Uterus (tissue), 4 donors: ENCODE results near the gene IFT57. TPM values are rescaled to one million over a fixed set of nuclear protein-coding genes. Genes with fewer than 3 reads are reported as not detected.

ENCODE experiments used
- DNase-seq, 2 donors: peaks; one replicate each; pipeline ENCODE4 v3.0.0-alpha.2; 2019 to 2020
- H3K27ac ChIP-seq, 2 donors: fragments of 200-600 bp; sonication (generic); 1 replicate in 1 of 2; 2 replicates in 1 of 2; pipeline ENCODE4 v1.5.1; 2016 to 2018
- H3K27me3 ChIP-seq, 2 donors: fragments of 200-600 bp; sonication (generic); one replicate each; pipeline ENCODE4 v1.5.1; 2018 to 2019; ENCODE audit warnings: control low read depth in 1 of 2
- H3K36me3 ChIP-seq, 2 donors: fragments of 200-600 bp; sonication (generic); one replicate each; pipeline ENCODE4 v1.5.1; 2019; ENCODE audit warnings: control low read depth in 1 of 2
- H3K4me1 ChIP-seq, 2 donors: fragments of 200-600 bp; sonication (generic); one replicate each; pipeline ENCODE4 v1.5.1; 2018 to 2019; ENCODE audit warnings: control low read depth in 1 of 2
- H3K4me3 ChIP-seq, 2 donors: fragments of 200-600 bp; sonication (generic); 1 replicate in 1 of 2; 2 replicates in 1 of 2; pipeline ENCODE4 v1.5.1; 2018 to 2019; ENCODE audit warnings: mild to moderate bottlenecking in 1 of 2
- H3K9me3 ChIP-seq, 2 donors: fragments of 200-600 bp; sonication (generic); one replicate each; pipeline ENCODE4 v1.5.1; 2019; ENCODE audit warnings: control low read depth in 1 of 2
- POLR2A ChIP-seq, 2 donors: fragments of 450-650 bp; IDR thresholded peaks; one replicate each; pipeline ENCODE4 v1.6.1; 2016; ENCODE audit warnings: antibody characterized with exemption in 2 of 2, mild to moderate bottlenecking in 1 of 2, moderate library complexity in 1 of 2
- intact Hi-C: fragments of 100-400 bp; cut with DNase I; formaldehyde crosslinking; loops from one replicate; pipeline ENCODE4 v1.15.1; 2023; ENCODE audit warnings: low total_unique reads
- total RNA-seq, 4 donors: library from RNA; depleted of rRNA in 3 of 4; stranded (reverse); fragments of >200 nt in 3 of 4; gene quantifications; one replicate each; pipeline versions ENCODE4 v1.1.0 to v1.2.4, GENCODE V29; 2014 to 2023
- TF ChIP-seq, protein P1 (sequence below), 4 experiments: fragments of 200-600 bp in 2 of 4; fragments of 450-650 bp in 2 of 4; sonication (generic) in 2 of 4; IDR thresholded peaks; one replicate each; pipeline ENCODE4 v1.5.1; 2016 to 2019; ENCODE audit warnings: antibody characterized with exemption in 4 of 4, mild to moderate bottlenecking in 2 of 4, moderate library complexity in 1 of 4
- donor health status: DM: yes; HTN: yes; CAD: no.

Gene IFT57
- total RNA-seq, 4 donors from 2014 or later: 40.0 to 60.9 (median 55.3) TPM

DNA sequence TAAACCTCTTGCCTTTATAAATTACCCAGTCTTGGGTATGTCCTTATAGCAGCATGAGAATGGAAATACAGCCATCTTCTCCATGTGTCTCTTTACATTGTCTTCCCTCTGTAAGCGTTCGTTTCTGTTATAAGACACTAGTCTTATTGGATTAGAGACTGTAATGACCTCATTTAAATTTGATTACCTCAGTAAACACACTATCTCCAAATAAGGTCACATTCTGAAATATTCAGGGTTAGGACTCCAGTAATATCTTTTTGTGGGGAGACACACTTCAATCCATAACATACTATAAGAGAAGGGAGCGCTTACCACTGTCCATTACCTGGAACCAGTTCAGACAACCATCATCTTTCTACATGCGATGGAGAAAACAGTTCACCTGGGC lies 97.1 kb downstream of the IFT57 start:
- TF ChIP-seq, protein P1, sequence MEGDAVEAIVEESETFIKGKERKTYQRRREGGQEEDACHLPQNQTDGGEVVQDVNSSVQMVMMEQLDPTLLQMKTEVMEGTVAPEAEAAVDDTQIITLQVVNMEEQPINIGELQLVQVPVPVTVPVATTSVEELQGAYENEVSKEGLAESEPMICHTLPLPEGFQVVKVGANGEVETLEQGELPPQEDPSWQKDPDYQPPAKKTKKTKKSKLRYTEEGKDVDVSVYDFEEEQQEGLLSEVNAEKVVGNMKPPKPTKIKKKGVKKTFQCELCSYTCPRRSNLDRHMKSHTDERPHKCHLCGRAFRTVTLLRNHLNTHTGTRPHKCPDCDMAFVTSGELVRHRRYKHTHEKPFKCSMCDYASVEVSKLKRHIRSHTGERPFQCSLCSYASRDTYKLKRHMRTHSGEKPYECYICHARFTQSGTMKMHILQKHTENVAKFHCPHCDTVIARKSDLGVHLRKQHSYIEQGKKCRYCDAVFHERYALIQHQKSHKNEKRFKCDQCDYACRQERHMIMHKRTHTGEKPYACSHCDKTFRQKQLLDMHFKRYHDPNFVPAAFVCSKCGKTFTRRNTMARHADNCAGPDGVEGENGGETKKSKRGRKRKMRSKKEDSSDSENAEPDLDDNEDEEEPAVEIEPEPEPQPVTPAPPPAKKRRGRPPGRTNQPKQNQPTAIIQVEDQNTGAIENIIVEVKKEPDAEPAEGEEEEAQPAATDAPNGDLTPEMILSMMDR (IDR thresholded peaks at IDR 0.05): no peak
- no peak for TF ChIP-seq POLR2A (IDR thresholded peaks at IDR 0.05)
- Histone ChIP-seq H3K9me3 (no peaks in the 10 kb centered on the region), H3K4me1 (no peaks in the 10 kb centered on the region), H3K27me3 (no peaks in the 10 kb centered on the region), H3K4me3 (no peak overlapping the region), H3K36me3 (no peaks in the 10 kb centered on the region), H3K27ac (no peak overlapping the region)
- DNase-seq: no peak
- intact Hi-C loops: no loop called here

DNA sequence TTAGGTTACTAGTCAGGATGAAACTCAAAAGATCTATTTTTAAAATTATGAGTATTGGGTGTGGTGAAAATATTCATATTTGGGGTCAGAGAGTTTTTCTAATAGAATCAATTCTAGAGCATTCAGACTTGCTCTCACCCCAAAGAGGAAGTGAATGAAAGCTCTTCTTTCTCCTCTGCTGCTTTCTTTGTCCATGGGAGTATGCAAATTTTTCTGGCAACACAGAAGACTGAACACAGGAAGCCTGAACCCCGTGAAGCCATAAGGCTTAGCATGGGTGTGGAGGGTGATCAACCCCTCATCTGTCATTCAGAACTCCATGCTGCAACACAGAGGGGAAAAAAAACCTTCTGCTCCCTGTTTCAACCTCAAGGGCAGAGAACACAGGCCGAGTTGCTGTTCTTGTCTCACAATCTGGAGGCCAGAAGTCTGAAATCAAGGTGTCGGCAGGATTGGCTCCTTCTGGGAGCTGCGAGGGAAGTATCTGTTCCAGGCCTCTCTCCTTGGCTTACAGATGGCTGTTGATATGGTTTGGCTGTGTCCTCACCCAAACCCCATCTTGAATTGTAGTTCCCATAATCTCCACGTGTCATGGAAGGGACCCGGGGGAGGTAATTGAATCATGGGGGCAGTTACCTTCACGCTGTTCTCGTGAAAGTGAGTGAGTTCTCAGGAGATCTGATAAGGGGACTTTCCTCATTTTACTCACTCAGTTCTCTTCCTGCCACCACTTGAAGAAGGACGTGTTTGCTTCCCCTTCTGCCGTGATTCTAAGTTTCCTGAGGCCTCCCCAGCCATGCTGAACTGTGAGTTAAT lies 97.7 kb downstream of the IFT57 start:
- TF ChIP-seq, protein P1 (IDR thresholded peaks at IDR 0.05): no peak
- TF ChIP-seq POLR2A (IDR thresholded peaks at IDR 0.05): no peak
- H3K27me3 ChIP-seq: no peaks in the 10 kb centered on the region
- no peaks in the 10 kb centered on the region for H3K9me3 ChIP-seq
- H3K4me3 ChIP-seq: no peak overlapping the region
- H3K4me1 ChIP-seq: no peaks in the 10 kb centered on the region
- intact Hi-C loops: no loop called here
- no peaks in the 10 kb centered on the region for H3K36me3 ChIP-seq
- no peak for DNase-seq
- H3K27ac ChIP-seq: no peak overlapping the region

DNA sequence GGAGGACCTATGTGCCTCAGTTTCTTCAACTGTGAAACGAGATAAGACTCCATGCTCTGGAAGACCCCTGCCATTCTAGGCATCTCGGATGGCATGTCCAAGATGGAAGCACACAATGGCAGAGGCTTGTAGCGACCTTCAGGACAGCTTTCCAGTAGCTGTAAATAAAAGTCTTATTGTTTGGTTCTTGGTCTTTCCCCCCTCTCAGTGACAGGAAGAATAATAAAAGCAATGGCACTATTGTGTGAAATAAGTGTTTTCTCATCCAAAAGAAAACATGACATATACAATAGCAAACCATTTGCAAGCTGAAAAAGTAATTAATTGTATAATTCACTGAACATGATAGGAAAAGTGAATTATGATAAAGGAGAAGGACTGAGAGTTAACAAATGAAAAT lies 98.9 kb downstream of the IFT57 start:
- H3K9me3 ChIP-seq: no peaks in the 10 kb centered on the region
- DNase-seq: no peak
- TF ChIP-seq POLR2A (IDR thresholded peaks at IDR 0.05): no peak
- TF ChIP-seq, protein P1 (IDR thresholded peaks at IDR 0.05): no peak
- no peak overlapping the region for H3K4me3 ChIP-seq
- no peaks in the 10 kb centered on the region for H3K36me3 ChIP-seq
- H3K27me3 ChIP-seq: no peaks in the 10 kb centered on the region
- intact Hi-C loops: no loop called here
- no peak overlapping the region for H3K27ac ChIP-seq
- H3K4me1 ChIP-seq: no peaks in the 10 kb centered on the region

DNA sequence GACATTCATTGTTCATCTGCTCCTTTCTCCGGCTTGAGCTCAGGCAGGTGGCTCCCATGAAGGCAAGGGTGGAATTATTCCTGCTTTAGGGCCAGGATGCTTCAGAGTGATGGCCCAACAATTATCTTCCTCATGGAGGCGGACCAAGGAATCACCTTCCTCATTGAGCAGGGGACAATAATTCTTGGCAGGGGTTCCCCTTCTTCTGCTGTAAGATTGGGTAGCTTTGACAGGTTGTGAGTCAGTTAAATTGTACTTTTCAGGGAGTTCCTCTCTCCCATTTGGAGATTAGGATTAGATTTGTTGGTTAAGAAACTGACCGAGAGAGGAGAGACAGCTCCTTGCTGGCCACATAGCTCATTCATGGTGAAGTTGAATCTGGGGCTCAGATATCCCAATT lies 99.9 kb downstream of the IFT57 start:
- Histone ChIP-seq H3K4me1 (no peaks in the 10 kb centered on the region), H3K36me3 (no peaks in the 10 kb centered on the region), H3K27me3 (no peaks in the 10 kb centered on the region), H3K4me3 (no peak overlapping the region), H3K9me3 (no peaks in the 10 kb centered on the region), H3K27ac (no peak overlapping the region)
- DNase-seq: no peak
- TF ChIP-seq, protein P1 (IDR thresholded peaks at IDR 0.05): no peak
- TF ChIP-seq POLR2A (IDR thresholded peaks at IDR 0.05): no peak
- intact Hi-C loops: no loop called here

DNA sequence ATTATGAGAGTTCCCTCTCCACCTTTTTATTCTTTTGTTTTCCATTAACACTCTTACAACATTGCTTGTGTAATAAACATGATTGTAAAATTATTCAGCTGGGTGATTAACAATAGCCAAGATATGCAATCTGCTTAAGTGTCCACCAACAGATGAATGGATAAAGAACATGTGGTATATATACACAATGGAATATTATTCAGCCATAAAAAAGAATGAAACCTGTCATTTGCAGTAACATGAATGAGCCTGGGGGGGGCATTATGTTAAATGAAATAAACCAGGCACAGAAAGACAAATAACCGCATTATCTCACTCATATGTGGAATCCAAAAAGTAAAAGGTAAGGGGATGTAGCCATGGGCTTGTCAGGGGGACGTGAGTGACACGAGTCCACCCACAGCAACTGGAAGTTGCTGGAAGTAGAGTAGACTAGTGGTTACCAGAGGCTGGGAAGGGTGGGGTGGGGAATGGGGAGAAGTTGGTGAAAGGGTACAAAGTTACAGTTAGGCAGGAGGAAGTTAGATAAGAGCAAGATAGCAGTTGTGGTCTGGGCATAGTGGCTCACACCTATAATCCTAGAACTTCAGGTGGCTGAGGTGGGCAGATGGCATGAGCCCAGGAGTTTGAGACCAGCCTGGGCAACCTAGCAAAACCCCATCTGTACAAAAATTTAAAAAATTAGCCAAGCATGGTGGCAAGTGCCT lies 102.7 kb downstream of the IFT57 start:
- H3K36me3 ChIP-seq: no peaks in the 10 kb centered on the region
- intact Hi-C loops: no loop called here
- H3K4me3 ChIP-seq: no peak overlapping the region
- no peaks in the 10 kb centered on the region for H3K9me3 ChIP-seq
- no peaks in the 10 kb centered on the region for H3K27me3 ChIP-seq
- TF ChIP-seq, protein P1 (IDR thresholded peaks at IDR 0.05): no peak
- no peak for TF ChIP-seq POLR2A (IDR thresholded peaks at IDR 0.05)
- no peak for DNase-seq
- H3K4me1 ChIP-seq: no peaks in the 10 kb centered on the region
- H3K27ac ChIP-seq: no peak overlapping the region
